ENCODE measurements around the gene TBC1D8. TPM values are rescaled to one million over a fixed set of nuclear protein-coding genes. Genes with fewer than 3 reads are reported as not detected.
A peak's percentile ranks its signal among the peaks of the same experiment; 100 is the strongest.

The TBC1D8 gene
- total RNA-seq, 1 experiment from 2014 or later: 51.7 TPM

- TF ChIP-seq CDX4 (CRISPR knock-in tag; IDR thresholded peaks at IDR 0.05; ENCODE audit: borderline replicate concordance) (no peak), AR (CRISPR knock-in tag; IDR thresholded peaks at IDR 0.05) (no peak), FOXK1 (CRISPR knock-in tag; IDR thresholded peaks at IDR 0.05) (no peak), E2F1 (CRISPR knock-in tag; IDR thresholded peaks at IDR 0.05) (no peak)
Measured at GRCh38 chr2:100982431-100982861, 168.7 kb downstream of the TBC1D8 start (continued).

- TF ChIP-seq, protein P1, sequence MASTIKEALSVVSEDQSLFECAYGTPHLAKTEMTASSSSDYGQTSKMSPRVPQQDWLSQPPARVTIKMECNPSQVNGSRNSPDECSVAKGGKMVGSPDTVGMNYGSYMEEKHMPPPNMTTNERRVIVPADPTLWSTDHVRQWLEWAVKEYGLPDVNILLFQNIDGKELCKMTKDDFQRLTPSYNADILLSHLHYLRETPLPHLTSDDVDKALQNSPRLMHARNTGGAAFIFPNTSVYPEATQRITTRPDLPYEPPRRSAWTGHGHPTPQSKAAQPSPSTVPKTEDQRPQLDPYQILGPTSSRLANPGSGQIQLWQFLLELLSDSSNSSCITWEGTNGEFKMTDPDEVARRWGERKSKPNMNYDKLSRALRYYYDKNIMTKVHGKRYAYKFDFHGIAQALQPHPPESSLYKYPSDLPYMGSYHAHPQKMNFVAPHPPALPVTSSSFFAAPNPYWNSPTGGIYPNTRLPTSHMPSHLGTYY (CRISPR knock-in tag; IDR thresholded peaks at IDR 0.05): no peak
- no peak for TF ChIP-seq ZNF512 (CRISPR knock-in tag; IDR thresholded peaks at IDR 0.05; ENCODE audit: borderline replicate concordance)
- TF ChIP-seq, protein P2, sequence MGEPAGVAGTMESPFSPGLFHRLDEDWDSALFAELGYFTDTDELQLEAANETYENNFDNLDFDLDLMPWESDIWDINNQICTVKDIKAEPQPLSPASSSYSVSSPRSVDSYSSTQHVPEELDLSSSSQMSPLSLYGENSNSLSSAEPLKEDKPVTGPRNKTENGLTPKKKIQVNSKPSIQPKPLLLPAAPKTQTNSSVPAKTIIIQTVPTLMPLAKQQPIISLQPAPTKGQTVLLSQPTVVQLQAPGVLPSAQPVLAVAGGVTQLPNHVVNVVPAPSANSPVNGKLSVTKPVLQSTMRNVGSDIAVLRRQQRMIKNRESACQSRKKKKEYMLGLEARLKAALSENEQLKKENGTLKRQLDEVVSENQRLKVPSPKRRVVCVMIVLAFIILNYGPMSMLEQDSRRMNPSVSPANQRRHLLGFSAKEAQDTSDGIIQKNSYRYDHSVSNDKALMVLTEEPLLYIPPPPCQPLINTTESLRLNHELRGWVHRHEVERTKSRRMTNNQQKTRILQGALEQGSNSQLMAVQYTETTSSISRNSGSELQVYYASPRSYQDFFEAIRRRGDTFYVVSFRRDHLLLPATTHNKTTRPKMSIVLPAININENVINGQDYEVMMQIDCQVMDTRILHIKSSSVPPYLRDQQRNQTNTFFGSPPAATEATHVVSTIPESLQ (CRISPR knock-in tag; IDR thresholded peaks at IDR 0.05): no peak
- Mint-ChIP-seq H3K27ac (peak overlapping the region; percentile 48; the same call in 1 of the 2 replicates), H3K9me3 (no peaks in the 10 kb centered on the region), H3K4me1 (peaks cover 25% of the 10 kb centered on the region), H3K4me3 (no peak overlapping the region), H3K36me3 (no peaks in the 10 kb centered on the region), H3K27me3 (ENCODE audit: low read depth) (no peaks in the 10 kb centered on the region)
- ChIA-PET POLR2A (no interaction called here), CTCF (no interaction called here)
- DNase-seq (ENCODE audit: low spot score) (no peak), ATAC-seq (no peak)
Measured at GRCh38 chr2:100981011-100981410, 170.2 kb downstream of the TBC1D8 start.

- DNase-seq (ENCODE audit: low spot score): no peak
- peaks cover 25% of the 10 kb centered on the region for H3K4me1 Mint-ChIP-seq
- H3K9me3 Mint-ChIP-seq: no peaks in the 10 kb centered on the region
- H3K27ac Mint-ChIP-seq: no peak overlapping the region
- H3K4me3 Mint-ChIP-seq: no peak overlapping the region
- CTCF ChIA-PET: interaction anchor here (0.6 to 1.7 kb wide), 2 partner anchors 61 to 377 kb away, joined by 3 to 7 read pairs; no protein-coding TSS in a partner anchor
- no peaks in the 10 kb centered on the region for H3K36me3 Mint-ChIP-seq
- ATAC-seq: no peak
- POLR2A ChIA-PET: no interaction called here
- H3K27me3 Mint-ChIP-seq (ENCODE audit: low read depth): no peaks in the 10 kb centered on the region
- TF ChIP-seq STAT6 (CRISPR knock-in tag; conservative IDR thresholded peaks at IDR 0.05; ENCODE audit: low read depth) (no peak), GTF2I (CRISPR knock-in tag; conservative IDR thresholded peaks at IDR 0.05) (no peak), JUN (CRISPR knock-in tag; IDR thresholded peaks at IDR 0.05) (no peak), FOXK1 (CRISPR knock-in tag; IDR thresholded peaks at IDR 0.05) (no peak), CDX4 (CRISPR knock-in tag; IDR thresholded peaks at IDR 0.05; ENCODE audit: borderline replicate concordance) (no peak), RELA (CRISPR knock-in tag; IDR thresholded peaks at IDR 0.05; ENCODE audit: borderline replicate concordance) (no peak)
- TF ChIP-seq, protein P3, sequence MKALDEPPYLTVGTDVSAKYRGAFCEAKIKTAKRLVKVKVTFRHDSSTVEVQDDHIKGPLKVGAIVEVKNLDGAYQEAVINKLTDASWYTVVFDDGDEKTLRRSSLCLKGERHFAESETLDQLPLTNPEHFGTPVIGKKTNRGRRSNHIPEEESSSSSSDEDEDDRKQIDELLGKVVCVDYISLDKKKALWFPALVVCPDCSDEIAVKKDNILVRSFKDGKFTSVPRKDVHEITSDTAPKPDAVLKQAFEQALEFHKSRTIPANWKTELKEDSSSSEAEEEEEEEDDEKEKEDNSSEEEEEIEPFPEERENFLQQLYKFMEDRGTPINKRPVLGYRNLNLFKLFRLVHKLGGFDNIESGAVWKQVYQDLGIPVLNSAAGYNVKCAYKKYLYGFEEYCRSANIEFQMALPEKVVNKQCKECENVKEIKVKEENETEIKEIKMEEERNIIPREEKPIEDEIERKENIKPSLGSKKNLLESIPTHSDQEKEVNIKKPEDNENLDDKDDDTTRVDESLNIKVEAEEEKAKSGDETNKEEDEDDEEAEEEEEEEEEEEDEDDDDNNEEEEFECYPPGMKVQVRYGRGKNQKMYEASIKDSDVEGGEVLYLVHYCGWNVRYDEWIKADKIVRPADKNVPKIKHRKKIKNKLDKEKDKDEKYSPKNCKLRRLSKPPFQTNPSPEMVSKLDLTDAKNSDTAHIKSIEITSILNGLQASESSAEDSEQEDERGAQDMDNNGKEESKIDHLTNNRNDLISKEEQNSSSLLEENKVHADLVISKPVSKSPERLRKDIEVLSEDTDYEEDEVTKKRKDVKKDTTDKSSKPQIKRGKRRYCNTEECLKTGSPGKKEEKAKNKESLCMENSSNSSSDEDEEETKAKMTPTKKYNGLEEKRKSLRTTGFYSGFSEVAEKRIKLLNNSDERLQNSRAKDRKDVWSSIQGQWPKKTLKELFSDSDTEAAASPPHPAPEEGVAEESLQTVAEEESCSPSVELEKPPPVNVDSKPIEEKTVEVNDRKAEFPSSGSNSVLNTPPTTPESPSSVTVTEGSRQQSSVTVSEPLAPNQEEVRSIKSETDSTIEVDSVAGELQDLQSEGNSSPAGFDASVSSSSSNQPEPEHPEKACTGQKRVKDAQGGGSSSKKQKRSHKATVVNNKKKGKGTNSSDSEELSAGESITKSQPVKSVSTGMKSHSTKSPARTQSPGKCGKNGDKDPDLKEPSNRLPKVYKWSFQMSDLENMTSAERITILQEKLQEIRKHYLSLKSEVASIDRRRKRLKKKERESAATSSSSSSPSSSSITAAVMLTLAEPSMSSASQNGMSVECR (CRISPR knock-in tag; IDR thresholded peaks at IDR 0.05; ENCODE audit: borderline replicate concordance): no peak
Measured at GRCh38 chr2:100980046-100980445, 171.1 kb downstream of the TBC1D8 start.
